ENCODE measurements around the gene SOX13.

Gene SOX13

GRCh38 chr1:204072931-204073836 is at the start of gene SOX13:
SOX13 (plus strand) TSS chr1:204073115; CDS start chr1:204112916, 39,801 bp downstream.
- no peaks in the 10 kb centered on the region for H3K36me3 ChIP-seq (ENCODE audit: insufficient read depth)
- TF ChIP-seq CTCF (conservative IDR thresholded peaks at IDR 0.05; ENCODE audit: low read depth, low read length), result no peak
- no peaks in the 10 kb centered on the region for H3K79me2 ChIP-seq (ENCODE audit: insufficient read depth, low read depth)
- H3K4me3 ChIP-seq (IDR thresholded peaks at IDR 0.05; ENCODE audit: insufficient read depth, low read depth, low read length), result no peak within 1 kb of the TSS
- no peak within 1 kb of the TSS for H3K4me2 ChIP-seq
- H3K4me1 ChIP-seq (ENCODE audit: low read depth, poor library complexity, severe bottlenecking), result no peaks in the 10 kb centered on the region
- no peaks in the 10 kb centered on the region for H3K27me3 ChIP-seq (ENCODE audit: insufficient read depth, low read depth)
- no peaks in the 10 kb centered on the region for H4K20me1 ChIP-seq (ENCODE audit: insufficient read depth)
- peak within 1 kb of the TSS; percentile 20; the same call in 1 of the 2 replicates for H2AFZ ChIP-seq (ENCODE audit: low read depth)
- no peak within 1 kb of the TSS for H3K9ac ChIP-seq
- H3K27ac ChIP-seq, result no peak within 1 kb of the TSS

- Histone ChIP-seq H3K9ac (no peak overlapping the region), H3K27me3 (ENCODE audit: insufficient read depth, low read depth) (no peaks in the 10 kb centered on the region), H3K36me3 (ENCODE audit: insufficient read depth) (no peaks in the 10 kb centered on the region), H3K79me2 (ENCODE audit: insufficient read depth, low read depth) (no peaks in the 10 kb centered on the region), H3K4me1 (ENCODE audit: low read depth, poor library complexity, severe bottlenecking) (no peaks in the 10 kb centered on the region), H2AFZ (ENCODE audit: low read depth) (no peak overlapping the region), H3K4me2 (no peak overlapping the region), H3K4me3 (IDR thresholded peaks at IDR 0.05; ENCODE audit: insufficient read depth, low read depth, low read length) (no peak overlapping the region), H4K20me1 (ENCODE audit: insufficient read depth) (no peaks in the 10 kb centered on the region), H3K27ac (no peak overlapping the region)
- no peak for TF ChIP-seq CTCF (conservative IDR thresholded peaks at IDR 0.05; ENCODE audit: low read depth, low read length)
Measured at GRCh38 chr1:204025917-204026707, 46.8 kb upstream of the SOX13 start.

GRCh38 chr1:204027446-204027845 is 45.5 kb upstream of the SOX13 start:
- H3K79me2 ChIP-seq (ENCODE audit: insufficient read depth, low read depth), result no peaks in the 10 kb centered on the region
- H2AFZ ChIP-seq (ENCODE audit: low read depth), result no peak overlapping the region
- H3K4me1 ChIP-seq (ENCODE audit: low read depth, poor library complexity, severe bottlenecking), result no peaks in the 10 kb centered on the region
- no peak overlapping the region for H3K4me3 ChIP-seq (IDR thresholded peaks at IDR 0.05; ENCODE audit: insufficient read depth, low read depth, low read length)
- no peak overlapping the region for H3K9ac ChIP-seq
- no peak overlapping the region for H3K27ac ChIP-seq
- no peaks in the 10 kb centered on the region for H3K27me3 ChIP-seq (ENCODE audit: insufficient read depth, low read depth)
- no peak for TF ChIP-seq CTCF (conservative IDR thresholded peaks at IDR 0.05; ENCODE audit: low read depth, low read length)
- no peaks in the 10 kb centered on the region for H4K20me1 ChIP-seq (ENCODE audit: insufficient read depth)
- no peaks in the 10 kb centered on the region for H3K36me3 ChIP-seq (ENCODE audit: insufficient read depth)
- H3K4me2 ChIP-seq, result no peak overlapping the region

GRCh38 chr1:204029016-204029415 is 43.9 kb upstream of the SOX13 start:
- Histone ChIP-seq H3K4me2 (no peak overlapping the region), H3K27ac (no peak overlapping the region), H3K4me3 (IDR thresholded peaks at IDR 0.05; ENCODE audit: insufficient read depth, low read depth, low read length) (no peak overlapping the region), H3K4me1 (ENCODE audit: low read depth, poor library complexity, severe bottlenecking) (no peaks in the 10 kb centered on the region), H3K27me3 (ENCODE audit: insufficient read depth, low read depth) (no peaks in the 10 kb centered on the region), H3K79me2 (ENCODE audit: insufficient read depth, low read depth) (no peaks in the 10 kb centered on the region), H3K9ac (no peak overlapping the region), H4K20me1 (ENCODE audit: insufficient read depth) (no peaks in the 10 kb centered on the region), H3K36me3 (ENCODE audit: insufficient read depth) (no peaks in the 10 kb centered on the region), H2AFZ (ENCODE audit: low read depth) (no peak overlapping the region)
- TF ChIP-seq CTCF (conservative IDR thresholded peaks at IDR 0.05; ENCODE audit: low read depth, low read length), result no peak
